IPS-15b (cell line): ENCODE results near the gene THG1L.
"Not testable (repeated sequence)": the region's sequence is repeated elsewhere in the genome, so short reads cannot be mapped to it uniquely, and the experiment has no call there.

Experiments used
- H3K27me3 ChIP-seq: one replicate; pipeline ENCODE4 v1.6.1; 2013; ENCODE audit warnings: low read length; ENCODE audit not compliant: control insufficient read depth, insufficient read depth
- H3K36me3 ChIP-seq: one replicate; pipeline ENCODE4 v1.6.1; 2013; ENCODE audit warnings: low read length; ENCODE audit not compliant: control insufficient read depth, insufficient read depth
- H3K4me1 ChIP-seq: one replicate; pipeline ENCODE4 v1.6.1; 2013; ENCODE audit warnings: mild to moderate bottlenecking, low read length; ENCODE audit not compliant: control insufficient read depth, insufficient read depth
- H3K4me3 ChIP-seq: one replicate; pipeline ENCODE4 v1.5.1; 2013; ENCODE audit warnings: low read depth, low read length
- H3K9ac ChIP-seq: one replicate; pipeline ENCODE4 v1.6.1; 2013; ENCODE audit warnings: low read depth, mild to moderate bottlenecking, low read length
- H3K9me3 ChIP-seq: one replicate; pipeline ENCODE4 v1.6.1; 2013; ENCODE audit warnings: mild to moderate bottlenecking, low read length; ENCODE audit not compliant: control insufficient read depth, insufficient read depth

The THG1L gene

GRCh38 chr5:157731272-157732129 is at the start of gene THG1L:
Gene THG1L, plus strand, starts transcription at chr5:157731420. Its CDS starts 21 bp downstream, at chr5:157731441.
- Histone ChIP-seq H3K27me3 (no peaks in the 10 kb centered on the region), H3K4me3 (peak within 1 kb of the TSS; percentile 90), H3K36me3 (no peaks in the 10 kb centered on the region), H3K9me3 (no peaks in the 10 kb centered on the region), H3K9ac (peak within 1 kb of the TSS; percentile 71), H3K4me1 (no peaks in the 10 kb centered on the region)

GRCh38 chr5:157682257-157682656 is 49.0 kb upstream of the THG1L start:
- Histone ChIP-seq H3K9me3 (no peaks in the 10 kb centered on the region), H3K27me3 (no peaks in the 10 kb centered on the region), H3K36me3 (no peaks in the 10 kb centered on the region), H3K4me3 (no peak overlapping the region), H3K4me1 (no peaks in the 10 kb centered on the region), H3K9ac (no peak overlapping the region)

GRCh38 chr5:157686276-157687197 is 44.7 kb upstream of the THG1L start:
- not testable (repeated sequence) for H3K9me3 ChIP-seq, H3K4me1 ChIP-seq, H3K4me3 ChIP-seq, H3K36me3 ChIP-seq, H3K27me3 ChIP-seq, H3K9ac ChIP-seq

GRCh38 chr5:157687198-157687554 is 44.0 kb upstream of the THG1L start:
- Histone ChIP-seq H3K9ac (no peak overlapping the region), H3K36me3 (no peaks in the 10 kb centered on the region), H3K9me3 (no peaks in the 10 kb centered on the region), H3K4me1 (no peaks in the 10 kb centered on the region), H3K4me3 (no peak overlapping the region), H3K27me3 (no peaks in the 10 kb centered on the region)

GRCh38 chr5:157689942-157690689 is 41.1 kb upstream of the THG1L start:
- Histone ChIP-seq H3K9me3 (no peaks in the 10 kb centered on the region), H3K36me3 (no peaks in the 10 kb centered on the region), H3K4me1 (no peaks in the 10 kb centered on the region), H3K9ac (no peak overlapping the region), H3K27me3 (no peaks in the 10 kb centered on the region), H3K4me3 (no peak overlapping the region)

- no peaks in the 10 kb centered on the region for H3K9me3 ChIP-seq
- no peaks in the 10 kb centered on the region for H3K36me3 ChIP-seq
- H3K4me1 ChIP-seq, result no peaks in the 10 kb centered on the region
- no peaks in the 10 kb centered on the region for H3K27me3 ChIP-seq
- no peak overlapping the region for H3K9ac ChIP-seq
- no peak overlapping the region for H3K4me3 ChIP-seq
These were observed 40.4 kb upstream of the THG1L start for GRCh38 chr5:157690690-157691433.

- not testable (repeated sequence) for H3K4me3 ChIP-seq, H3K9me3 ChIP-seq, H3K36me3 ChIP-seq, H3K27me3 ChIP-seq, H3K9ac ChIP-seq, H3K4me1 ChIP-seq
These were observed 37.4 kb upstream of the THG1L start for GRCh38 chr5:157693816-157694215.

- not testable (repeated sequence) for H3K36me3 ChIP-seq, H3K4me3 ChIP-seq, H3K4me1 ChIP-seq, H3K27me3 ChIP-seq, H3K9me3 ChIP-seq, H3K9ac ChIP-seq
These were observed 35.1 kb upstream of the THG1L start for GRCh38 chr5:157696154-157696553.

- not testable (repeated sequence) for H3K36me3 ChIP-seq, H3K4me3 ChIP-seq, H3K9me3 ChIP-seq
These were observed 32.5 kb upstream of the THG1L start for GRCh38 chr5:157698674-157699073.

GRCh38 chr5:157703736-157704135 is 27.5 kb upstream of the THG1L start:
- H3K4me3 ChIP-seq, result no peak overlapping the region
- H3K4me1 ChIP-seq, result no peaks in the 10 kb centered on the region
- H3K27me3 ChIP-seq, result no peaks in the 10 kb centered on the region
- no peaks in the 10 kb centered on the region for H3K9me3 ChIP-seq
- no peaks in the 10 kb centered on the region for H3K36me3 ChIP-seq
- H3K9ac ChIP-seq, result no peak overlapping the region

More at GRCh38 chr5:157698674-157699073, 32.5 kb upstream of the THG1L start:
- not testable (repeated sequence) for H3K27me3 ChIP-seq, H3K4me1 ChIP-seq, H3K9ac ChIP-seq

GRCh38 chr5:157708866-157709265 is 22.4 kb upstream of the THG1L start:
- Histone ChIP-seq H3K9ac (no peak overlapping the region), H3K9me3 (no peaks in the 10 kb centered on the region), H3K4me1 (no peaks in the 10 kb centered on the region), H3K27me3 (no peaks in the 10 kb centered on the region), H3K4me3 (no peak overlapping the region), H3K36me3 (no peaks in the 10 kb centered on the region)
